Panc1 (cell line): Measurements from ENCODE around the gene ADGRB3.

Source experiments
- POLR2AphosphoS5 ChIP-seq: IDR thresholded peaks from 2 replicates; pipeline ENCODE4 v1.6.1; 2012; ENCODE audit warnings: mild to moderate bottlenecking, low read depth, low read length, moderate library complexity
- TCF7L2 ChIP-seq: IDR thresholded peaks from 2 replicates; pipeline ENCODE4 v1.6.1; 2011; ENCODE audit warnings: mild to moderate bottlenecking, low read depth, low read length, inconsistent platforms
- TF ChIP-seq, protein P1 (sequence below): fragments of 450-650 bp; IDR thresholded peaks from 2 replicates; pipeline ENCODE4 v1.5.1; 2017; ENCODE audit warnings: mild to moderate bottlenecking
- TF ChIP-seq, protein P2 (sequence below), 2 experiments: IDR thresholded peaks; 2 replicates each; pipeline ENCODE4 v1.6.1; 2011 to 2012; ENCODE audit warnings: low read depth in 2 of 2, control low read depth in 1 of 2, low read length in 1 of 2, mild to moderate bottlenecking in 1 of 2, moderate library complexity in 1 of 2; ENCODE audit not compliant: insufficient read depth in 1 of 2

DNA sequence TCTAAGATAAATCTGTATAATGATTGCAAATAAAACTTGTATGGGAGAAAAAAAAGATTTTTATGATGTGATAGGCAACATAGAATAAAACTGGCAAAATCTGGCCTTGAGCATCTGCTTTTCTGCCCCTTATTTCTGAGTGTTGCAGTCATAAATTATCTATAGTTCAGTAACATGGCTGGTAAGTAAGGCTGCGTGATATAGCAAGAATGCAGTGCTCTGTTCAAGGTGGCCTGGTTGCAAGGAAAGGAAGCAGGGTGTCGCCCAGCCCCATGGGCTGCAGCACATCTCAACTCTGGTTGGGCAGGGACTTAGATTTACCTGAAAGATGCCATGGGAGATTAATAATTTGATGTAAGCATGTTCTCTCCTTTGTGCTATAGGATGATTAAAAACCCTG lies 582.3 kb downstream of the ADGRB3 start:
- TF ChIP-seq, protein P1, sequence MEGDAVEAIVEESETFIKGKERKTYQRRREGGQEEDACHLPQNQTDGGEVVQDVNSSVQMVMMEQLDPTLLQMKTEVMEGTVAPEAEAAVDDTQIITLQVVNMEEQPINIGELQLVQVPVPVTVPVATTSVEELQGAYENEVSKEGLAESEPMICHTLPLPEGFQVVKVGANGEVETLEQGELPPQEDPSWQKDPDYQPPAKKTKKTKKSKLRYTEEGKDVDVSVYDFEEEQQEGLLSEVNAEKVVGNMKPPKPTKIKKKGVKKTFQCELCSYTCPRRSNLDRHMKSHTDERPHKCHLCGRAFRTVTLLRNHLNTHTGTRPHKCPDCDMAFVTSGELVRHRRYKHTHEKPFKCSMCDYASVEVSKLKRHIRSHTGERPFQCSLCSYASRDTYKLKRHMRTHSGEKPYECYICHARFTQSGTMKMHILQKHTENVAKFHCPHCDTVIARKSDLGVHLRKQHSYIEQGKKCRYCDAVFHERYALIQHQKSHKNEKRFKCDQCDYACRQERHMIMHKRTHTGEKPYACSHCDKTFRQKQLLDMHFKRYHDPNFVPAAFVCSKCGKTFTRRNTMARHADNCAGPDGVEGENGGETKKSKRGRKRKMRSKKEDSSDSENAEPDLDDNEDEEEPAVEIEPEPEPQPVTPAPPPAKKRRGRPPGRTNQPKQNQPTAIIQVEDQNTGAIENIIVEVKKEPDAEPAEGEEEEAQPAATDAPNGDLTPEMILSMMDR, result no peak
- TF ChIP-seq, protein P2, sequence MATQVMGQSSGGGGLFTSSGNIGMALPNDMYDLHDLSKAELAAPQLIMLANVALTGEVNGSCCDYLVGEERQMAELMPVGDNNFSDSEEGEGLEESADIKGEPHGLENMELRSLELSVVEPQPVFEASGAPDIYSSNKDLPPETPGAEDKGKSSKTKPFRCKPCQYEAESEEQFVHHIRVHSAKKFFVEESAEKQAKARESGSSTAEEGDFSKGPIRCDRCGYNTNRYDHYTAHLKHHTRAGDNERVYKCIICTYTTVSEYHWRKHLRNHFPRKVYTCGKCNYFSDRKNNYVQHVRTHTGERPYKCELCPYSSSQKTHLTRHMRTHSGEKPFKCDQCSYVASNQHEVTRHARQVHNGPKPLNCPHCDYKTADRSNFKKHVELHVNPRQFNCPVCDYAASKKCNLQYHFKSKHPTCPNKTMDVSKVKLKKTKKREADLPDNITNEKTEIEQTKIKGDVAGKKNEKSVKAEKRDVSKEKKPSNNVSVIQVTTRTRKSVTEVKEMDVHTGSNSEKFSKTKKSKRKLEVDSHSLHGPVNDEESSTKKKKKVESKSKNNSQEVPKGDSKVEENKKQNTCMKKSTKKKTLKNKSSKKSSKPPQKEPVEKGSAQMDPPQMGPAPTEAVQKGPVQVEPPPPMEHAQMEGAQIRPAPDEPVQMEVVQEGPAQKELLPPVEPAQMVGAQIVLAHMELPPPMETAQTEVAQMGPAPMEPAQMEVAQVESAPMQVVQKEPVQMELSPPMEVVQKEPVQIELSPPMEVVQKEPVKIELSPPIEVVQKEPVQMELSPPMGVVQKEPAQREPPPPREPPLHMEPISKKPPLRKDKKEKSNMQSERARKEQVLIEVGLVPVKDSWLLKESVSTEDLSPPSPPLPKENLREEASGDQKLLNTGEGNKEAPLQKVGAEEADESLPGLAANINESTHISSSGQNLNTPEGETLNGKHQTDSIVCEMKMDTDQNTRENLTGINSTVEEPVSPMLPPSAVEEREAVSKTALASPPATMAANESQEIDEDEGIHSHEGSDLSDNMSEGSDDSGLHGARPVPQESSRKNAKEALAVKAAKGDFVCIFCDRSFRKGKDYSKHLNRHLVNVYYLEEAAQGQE (IDR thresholded peaks at IDR 0.05; ENCODE audit: insufficient read depth in 1 of 2, low read depth in 2 of 2, low read length in 1 of 2), result no peak
- TF ChIP-seq POLR2AphosphoS5 (no peak), TCF7L2 (no peak)
